IMR-90 (cell line): ENCODE measurements around the gene ZNF318. TPM values are rescaled to one million over a fixed set of nuclear protein-coding genes. Genes with fewer than 3 reads are reported as not detected.

Experiments used
- ATAC-seq: fragments of 200-7000 bp; cut with Tn5 transposase; 2 replicates; pipeline ENCODE4 v1.9.1; 2020; ENCODE audit warnings: low read depth, mild to moderate bottlenecking, moderate library complexity
- BruUV-seq: library from RNA; stranded (reverse); fragments of 400-500 nt; replicated peaks from 2 replicates; lab custom pipeline; 2021; lab: Mats Ljungman, UMichigan
- CTCF ChIA-PET: fragments of 300-600 bp; formaldehyde crosslinking; extraction: SDS; loops from one replicate; lab custom pipeline; 2021; ENCODE audit warnings: antibody characterized with exemption; lab: Yijun Ruan, JAX
- POLR2A ChIA-PET: fragments of 300-600 bp; sonication (Branson Sonifier 250); formaldehyde crosslinking; loops from one replicate; lab custom pipeline; 2022; ENCODE audit warnings: antibody characterized with exemption; ENCODE audit not compliant: unreplicated experiment; lab: Charles Lee
- DNase-seq: peaks from one replicate; pipeline ENCODE4 v3.0.0; 2013
- H2AFZ ChIP-seq: replicated peaks from 2 replicates; pipeline ENCODE3; 2013; ENCODE audit warnings: low read length, mild to moderate bottlenecking; ENCODE audit not compliant: poor library complexity
- H2AK5ac ChIP-seq: 2 replicates; pipeline ENCODE4 v1.6.1; 2013; ENCODE audit warnings: low read depth, low read length, inconsistent platforms
- H2AK9ac ChIP-seq: replicated peaks from 2 replicates; pipeline ENCODE3; 2013; ENCODE audit warnings: mild to moderate bottlenecking, low read depth, low read length, moderate library complexity; ENCODE audit not compliant: poor library complexity
- H2BK120ac ChIP-seq: 2 replicates; pipeline ENCODE4 v1.6.1; 2013; ENCODE audit warnings: low read depth, low read length, inconsistent platforms
- H2BK15ac ChIP-seq: 3 replicates; pipeline ENCODE4 v1.6.1; 2013; ENCODE audit warnings: low read depth, low read length, inconsistent platforms
- H2BK20ac ChIP-seq: 2 replicates; pipeline ENCODE4 v1.6.1; 2013; ENCODE audit warnings: low read depth, mild to moderate bottlenecking, inconsistent platforms, low read length, moderate library complexity
- H2BK5ac ChIP-seq: 2 replicates; pipeline ENCODE4 v1.6.1; 2013; ENCODE audit warnings: mild to moderate bottlenecking, low read depth, low read length, inconsistent platforms; ENCODE audit not compliant: poor library complexity, severe bottlenecking
- H3K14ac ChIP-seq: replicated peaks from 2 replicates; pipeline ENCODE4 v1.6.1; 2013; ENCODE audit warnings: low read depth, low read length, inconsistent platforms
- H3K18ac ChIP-seq: 2 replicates; pipeline ENCODE4 v1.6.1; 2013; ENCODE audit warnings: low read depth, low read length, control low read depth
- H3K23ac ChIP-seq: 2 replicates; pipeline ENCODE4 v1.6.1; 2013; ENCODE audit warnings: low read depth, low read length, inconsistent platforms
- H3K27ac ChIP-seq: 2 replicates; pipeline ENCODE4 v1.5.1; 2013; ENCODE audit warnings: mild to moderate bottlenecking, control low read depth, low read length; ENCODE audit not compliant: insufficient read depth
- H3K27me3 ChIP-seq: 2 replicates; pipeline ENCODE4 v1.6.1; 2013; ENCODE audit warnings: low read length; ENCODE audit not compliant: control insufficient read depth, insufficient read depth
- H3K36me3 ChIP-seq: 2 replicates; pipeline ENCODE4 v1.6.1; 2013; ENCODE audit warnings: low read length, mixed read lengths; ENCODE audit not compliant: control insufficient read depth, insufficient read depth
- H3K4ac ChIP-seq: 2 replicates; pipeline ENCODE4 v1.6.1; 2013; ENCODE audit warnings: low read depth, low read length, inconsistent platforms
- H3K4me1 ChIP-seq: 2 replicates; pipeline ENCODE4 v1.6.1; 2013; ENCODE audit warnings: low read length, mixed read lengths; ENCODE audit not compliant: control insufficient read depth, insufficient read depth
- H3K4me2 ChIP-seq: 2 replicates; pipeline ENCODE4 v1.6.1; 2013; ENCODE audit warnings: low read depth, mild to moderate bottlenecking, control low read depth, low read length, moderate library complexity
- H3K4me3 ChIP-seq: 2 replicates; pipeline ENCODE4 v1.5.1; 2013; ENCODE audit warnings: low read depth, mild to moderate bottlenecking, control low read depth, low read length, moderate library complexity; ENCODE audit not compliant: insufficient read depth
- H3K56ac ChIP-seq: 2 replicates; pipeline ENCODE4 v1.6.1; 2013; ENCODE audit warnings: low read length, inconsistent platforms; ENCODE audit not compliant: insufficient read depth; ENCODE audit errors: extremely low read depth
- H3K79me1 ChIP-seq, 2 experiments: 2 replicates each; pipeline ENCODE4 v1.6.1; 2013; ENCODE audit warnings: low read length in 2 of 2, inconsistent platforms in 1 of 2, low read depth in 1 of 2
- H3K9ac ChIP-seq: 2 replicates; pipeline ENCODE4 v1.6.1; 2013; ENCODE audit warnings: low read depth, low read length, control low read depth
- H3K9me1 ChIP-seq: 2 replicates; pipeline ENCODE4 v1.6.1; 2013; ENCODE audit warnings: low read length, inconsistent platforms; ENCODE audit not compliant: insufficient read depth
- H3K9me3 ChIP-seq: 2 replicates; pipeline ENCODE4 v1.6.1; 2013; ENCODE audit warnings: low read length; ENCODE audit not compliant: control insufficient read depth, insufficient read depth
- H4K20me1 ChIP-seq: 2 replicates; pipeline ENCODE4 v1.6.1; 2013; ENCODE audit warnings: low read length, inconsistent platforms; ENCODE audit not compliant: insufficient read depth
- H4K5ac ChIP-seq: 2 replicates; pipeline ENCODE4 v1.6.1; 2013; ENCODE audit warnings: mild to moderate bottlenecking, low read depth, low read length, control low read depth
- H4K8ac ChIP-seq, 2 experiments: 2 replicates each; pipeline ENCODE4 v1.6.1; 2013; ENCODE audit warnings: low read depth in 2 of 2, low read length in 2 of 2, control low read depth in 1 of 2, inconsistent platforms in 1 of 2
- H4K91ac ChIP-seq: 2 replicates; pipeline ENCODE4 v1.6.1; 2013; ENCODE audit warnings: low read depth, low read length, inconsistent platforms; ENCODE audit not compliant: insufficient read depth
- BHLHE40 ChIP-seq: fragments of 150-350 bp; IDR thresholded peaks from 2 replicates; pipeline ENCODE4 v1.6.1; 2016; ENCODE audit warnings: mild to moderate bottlenecking, low read depth, low read length
- CEBPB ChIP-seq: IDR thresholded peaks from 2 replicates; pipeline ENCODE4 v1.6.1; 2012; ENCODE audit warnings: low read depth, low read length, improper control_type of control experiment
- CHD1 ChIP-seq: IDR thresholded peaks from 2 replicates; pipeline ENCODE4 v1.6.1; 2012; ENCODE audit warnings: low read depth, low read length, improper control_type of control experiment
- ELK1 ChIP-seq: fragments of 150-350 bp; IDR thresholded peaks from 2 replicates; pipeline ENCODE4 v1.6.1; 2016; ENCODE audit warnings: low read depth, mild to moderate bottlenecking, low read length, moderate library complexity, borderline replicate concordance
- FOS ChIP-seq: fragments of 150-350 bp; IDR thresholded peaks from 2 replicates; pipeline ENCODE4 v1.6.1; 2016; ENCODE audit warnings: low read depth, low read length
- MAFK ChIP-seq: IDR thresholded peaks from 2 replicates; pipeline ENCODE4 v1.6.1; 2012; ENCODE audit warnings: low read depth, low read length, improper control_type of control experiment
- MAZ ChIP-seq: IDR thresholded peaks from 2 replicates; pipeline ENCODE4 v1.6.1; 2012; ENCODE audit warnings: low read depth, mild to moderate bottlenecking, low read length, improper control_type of control experiment, moderate library complexity, borderline replicate concordance
- NFE2L2 ChIP-seq: fragments of 150-350 bp; IDR thresholded peaks from 2 replicates; pipeline ENCODE4 v1.6.1; 2016; ENCODE audit warnings: low read depth, mild to moderate bottlenecking, low read length
- POLR2A ChIP-seq: IDR thresholded peaks from 2 replicates; pipeline ENCODE4 v1.6.1; 2012; ENCODE audit warnings: mild to moderate bottlenecking, low read depth, low read length
- RAD21 ChIP-seq: IDR thresholded peaks from 2 replicates; pipeline ENCODE4 v1.6.1; 2012; ENCODE audit warnings: low read length, improper control_type of control experiment
- RCOR1 ChIP-seq: IDR thresholded peaks from 2 replicates; pipeline ENCODE4 v1.6.1; 2012; ENCODE audit warnings: mild to moderate bottlenecking, low read length, improper control_type of control experiment; ENCODE audit not compliant: insufficient replicate concordance
- RFX5 ChIP-seq: IDR thresholded peaks from 2 replicates; pipeline ENCODE4 v1.8.0; 2012; ENCODE audit warnings: low read depth, mild to moderate bottlenecking, low read length, moderate library complexity
- SMC3 ChIP-seq: fragments of 150-350 bp; IDR thresholded peaks from 2 replicates; pipeline ENCODE4 v1.6.1; 2016; ENCODE audit warnings: low read depth, mild to moderate bottlenecking, antibody characterized with exemption, low read length, moderate library complexity
- WGBS, 2 experiments: methylation state at CpG; one replicate each; pipeline versions ENCODE4 v1.1.5 to v1.1.7; 2013; ENCODE audit warnings: missing lambda C conversion rate in 2 of 2; ENCODE audit not compliant: insufficient read length in 1 of 2; ENCODE audit errors: extremely low coverage in 2 of 2; 5-methylcytosine and 5-hydroxymethylcytosine counted together
- dilution Hi-C: fragments of 300-500 bp; cut with HindIII; formaldehyde crosslinking; loops from one replicate; pipeline ENCODE4 v1.14.3; 2018; ENCODE audit warnings: low sequenced_read_pairs; ENCODE audit not compliant: unreplicated experiment
- in situ Hi-C: fragments of 300-500 bp; cut with MboI; formaldehyde crosslinking; loops from 3 replicates; pipeline ENCODE4 v1.14.3; 2019; ENCODE audit warnings: low sequenced_read_pairs, inconsistent platforms, mixed read lengths
- intact Hi-C: fragments of 100-400 bp; cut with micrococcal nuclease; formaldehyde crosslinking; loops from 2 replicates; pipeline ENCODE4 v1.10.0; 2022
- polyA plus RNA-seq, 3 experiments: library from polyadenylated mRNA; depleted of rRNA; stranded (reverse); fragments of >200 nt; gene quantifications; 2 replicates each; pipeline ENCODE4 v1.2.3, GENCODE V29; 2012; ENCODE audit warnings: low replicate concordance in 1 of 3
- total RNA-seq: library from RNA; depleted of rRNA; stranded (reverse); fragments of >200 nt; gene quantifications from 2 replicates; pipeline ENCODE4 v1.2.3, GENCODE V29; 2012
- TF ChIP-seq, protein P1 (sequence below): fragments of 150-350 bp; IDR thresholded peaks from 2 replicates; pipeline ENCODE4 v1.6.1; 2017; ENCODE audit warnings: mild to moderate bottlenecking, antibody characterized with exemption, low read length, low read depth
- TF ChIP-seq, protein P2 (sequence below): conservative IDR thresholded peaks from 2 replicates; pipeline ENCODE4 v1.5.1; 2012; ENCODE audit warnings: mild to moderate bottlenecking, low read depth, low read length, improper control_type of control experiment

Gene ZNF318
- total and polyA plus RNA-seq, 2 of the 4 experiments (the other 2 are of a cell fraction): 5.7 to 6.6 TPM

GRCh38 chr6:43318011-43318410 lies 51.4 kb downstream of the ZNF318 start:
- Histone ChIP-seq H4K8ac (no peak overlapping the region), H2BK20ac (no peak overlapping the region), H3K4me1 (no peaks in the 10 kb centered on the region), H2AFZ (no peak overlapping the region), H3K9me1 (no peaks in the 10 kb centered on the region), H2BK5ac (no peak overlapping the region), H3K27ac (no peak overlapping the region), H3K14ac (no peak overlapping the region), H4K5ac (no peak overlapping the region), H2AK5ac (no peak overlapping the region), H3K27me3 (peaks cover 14% of the 10 kb centered on the region), H2BK120ac (no peak overlapping the region), H4K91ac (no peak overlapping the region), H3K9me3 (no peaks in the 10 kb centered on the region), H3K4me3 (no peak overlapping the region), H2AK9ac (no peak overlapping the region), H3K18ac (no peak overlapping the region), H4K20me1 (no peaks in the 10 kb centered on the region), H3K4me2 (no peak overlapping the region), H3K9ac (no peak overlapping the region), H2BK15ac (no peak overlapping the region), H3K36me3 (no peaks in the 10 kb centered on the region), H3K23ac (no peak overlapping the region), H3K56ac (no peak overlapping the region), H3K4ac (no peak overlapping the region), H3K79me1 (no peaks in the 10 kb centered on the region)
- TF ChIP-seq MAZ: no peak
- TF ChIP-seq RAD21: no peak
- no peak for TF ChIP-seq FOS
- no peak for TF ChIP-seq POLR2A
- TF ChIP-seq, protein P1, sequence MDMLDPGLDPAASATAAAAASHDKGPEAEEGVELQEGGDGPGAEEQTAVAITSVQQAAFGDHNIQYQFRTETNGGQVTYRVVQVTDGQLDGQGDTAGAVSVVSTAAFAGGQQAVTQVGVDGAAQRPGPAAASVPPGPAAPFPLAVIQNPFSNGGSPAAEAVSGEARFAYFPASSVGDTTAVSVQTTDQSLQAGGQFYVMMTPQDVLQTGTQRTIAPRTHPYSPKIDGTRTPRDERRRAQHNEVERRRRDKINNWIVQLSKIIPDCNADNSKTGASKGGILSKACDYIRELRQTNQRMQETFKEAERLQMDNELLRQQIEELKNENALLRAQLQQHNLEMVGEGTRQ: no peak
- no peak for TF ChIP-seq SMC3
- TF ChIP-seq MAFK: no peak
- TF ChIP-seq CHD1: no peak
- no peak for TF ChIP-seq NFE2L2
- TF ChIP-seq, protein P2, sequence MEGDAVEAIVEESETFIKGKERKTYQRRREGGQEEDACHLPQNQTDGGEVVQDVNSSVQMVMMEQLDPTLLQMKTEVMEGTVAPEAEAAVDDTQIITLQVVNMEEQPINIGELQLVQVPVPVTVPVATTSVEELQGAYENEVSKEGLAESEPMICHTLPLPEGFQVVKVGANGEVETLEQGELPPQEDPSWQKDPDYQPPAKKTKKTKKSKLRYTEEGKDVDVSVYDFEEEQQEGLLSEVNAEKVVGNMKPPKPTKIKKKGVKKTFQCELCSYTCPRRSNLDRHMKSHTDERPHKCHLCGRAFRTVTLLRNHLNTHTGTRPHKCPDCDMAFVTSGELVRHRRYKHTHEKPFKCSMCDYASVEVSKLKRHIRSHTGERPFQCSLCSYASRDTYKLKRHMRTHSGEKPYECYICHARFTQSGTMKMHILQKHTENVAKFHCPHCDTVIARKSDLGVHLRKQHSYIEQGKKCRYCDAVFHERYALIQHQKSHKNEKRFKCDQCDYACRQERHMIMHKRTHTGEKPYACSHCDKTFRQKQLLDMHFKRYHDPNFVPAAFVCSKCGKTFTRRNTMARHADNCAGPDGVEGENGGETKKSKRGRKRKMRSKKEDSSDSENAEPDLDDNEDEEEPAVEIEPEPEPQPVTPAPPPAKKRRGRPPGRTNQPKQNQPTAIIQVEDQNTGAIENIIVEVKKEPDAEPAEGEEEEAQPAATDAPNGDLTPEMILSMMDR: no peak
- TF ChIP-seq BHLHE40: no peak
- no peak for TF ChIP-seq CEBPB
- TF ChIP-seq RCOR1: no peak
- TF ChIP-seq ELK1: no peak
- TF ChIP-seq RFX5: no peak
- DNase-seq (no peak), ATAC-seq (no peak)
- intact Hi-C loops: no loop called here
- WGBS, 2 experiments: no CpG with 5 or more reads among the region's 2 CpGs
- ChIA-PET CTCF (no interaction called here), POLR2A (interaction anchor here (0.6 kb wide), 1 partner anchor 192 kb away, joined by 3 read pairs; no protein-coding TSS in a partner anchor)
- in situ Hi-C loops: no loop called here
- BruUV-seq: no TSS peak
- dilution Hi-C loops: no loop called here
